G401.6 (cell line): ENCODE results near the gene CRB3.

Source experiments
- FAIRE-seq: peaks from 2 replicates; lab custom pipeline; 2012; peaks lifted over from hg19 to GRCh38; lab: Jason Lieb, UNC

The CRB3 gene

DNA sequence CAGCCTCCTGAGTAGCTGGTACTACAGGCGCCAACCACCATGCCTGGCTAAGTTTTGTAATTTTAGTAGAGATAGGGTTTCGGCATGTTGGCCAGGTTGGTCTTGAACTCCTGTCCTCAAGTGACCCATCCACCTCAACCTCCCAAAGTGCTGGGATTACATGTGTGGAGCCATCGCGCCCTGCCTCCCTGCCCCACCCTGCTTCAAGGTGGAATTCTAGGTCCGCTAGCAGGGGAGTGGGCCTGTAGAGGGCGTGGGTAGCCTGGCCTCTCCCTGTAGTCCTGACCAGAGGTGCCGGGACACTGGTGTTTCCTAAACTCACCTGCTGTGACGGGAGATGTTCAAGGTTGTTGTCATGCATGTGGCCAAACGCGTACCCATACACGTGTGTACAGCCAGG lies 30.9 kb upstream of the CRB3 start:
- no peak for FAIRE-seq

DNA sequence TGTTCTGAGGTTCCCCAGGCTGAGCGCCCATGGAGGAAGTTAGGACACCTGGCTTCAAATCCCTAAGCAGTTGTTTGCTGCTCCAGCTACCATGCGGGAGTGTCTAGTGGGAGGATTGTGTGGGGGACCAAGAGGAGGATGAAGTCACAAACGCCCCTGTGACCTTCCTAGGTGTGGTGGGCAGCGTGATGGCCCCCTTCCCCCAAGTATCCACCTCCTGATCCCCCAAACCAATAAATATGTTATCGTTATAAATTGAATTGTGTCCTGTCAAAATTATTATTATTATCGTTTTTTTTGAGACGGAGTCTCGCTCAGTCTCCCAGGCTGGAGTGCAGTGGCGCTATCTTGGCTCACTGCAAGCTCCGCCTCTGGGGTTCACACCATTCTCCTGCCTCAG lies 30.4 kb upstream of the CRB3 start, which contains the start of gene SLC25A41:
TSS of gene SLC25A41 (minus strand) at position 101 of the 400 bp plus-strand sequence. CDS start at position 31, 70 bp downstream.
- no peak for FAIRE-seq

DNA sequence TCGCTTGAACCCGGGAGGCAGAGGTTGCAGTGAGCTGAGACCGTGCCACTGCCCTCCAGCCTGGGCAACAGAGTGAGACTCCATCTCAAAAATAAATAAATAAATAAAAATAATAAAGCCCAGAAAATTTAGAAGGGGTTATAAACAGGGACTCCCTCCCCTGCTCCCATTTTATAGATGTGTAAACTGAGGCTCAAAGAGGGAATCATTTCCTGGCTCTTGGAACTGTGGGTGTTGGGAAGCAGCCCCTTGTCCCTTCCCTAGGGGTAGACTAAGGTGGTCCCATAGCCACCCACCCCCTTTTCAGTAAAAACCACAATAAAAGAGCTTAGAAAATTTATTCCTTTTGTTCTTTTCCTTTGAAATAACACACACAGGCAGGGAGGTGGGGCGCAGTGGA lies 24.3 kb upstream of the CRB3 start:
- no peak for FAIRE-seq

DNA sequence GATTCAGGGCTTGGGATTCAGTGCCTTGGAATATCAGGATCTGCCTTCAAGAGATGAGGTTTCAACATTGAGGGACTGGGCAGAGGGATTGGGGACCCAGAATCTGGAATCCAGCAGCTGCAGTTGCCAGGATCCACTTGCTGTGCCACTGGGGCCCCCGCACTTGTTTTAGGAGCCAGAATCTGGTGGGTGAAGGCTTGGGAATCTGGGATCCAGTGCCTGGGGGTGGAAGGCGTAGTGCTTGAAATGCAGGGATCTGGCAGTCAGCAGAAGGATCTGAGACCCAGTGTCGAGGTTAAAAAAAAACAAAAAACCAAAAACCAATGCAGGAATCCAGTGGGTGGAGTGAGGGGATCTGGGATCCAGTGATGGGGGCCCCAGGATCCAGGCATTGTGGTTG lies 23.2 kb upstream of the CRB3 start:
- no peak for FAIRE-seq

DNA sequence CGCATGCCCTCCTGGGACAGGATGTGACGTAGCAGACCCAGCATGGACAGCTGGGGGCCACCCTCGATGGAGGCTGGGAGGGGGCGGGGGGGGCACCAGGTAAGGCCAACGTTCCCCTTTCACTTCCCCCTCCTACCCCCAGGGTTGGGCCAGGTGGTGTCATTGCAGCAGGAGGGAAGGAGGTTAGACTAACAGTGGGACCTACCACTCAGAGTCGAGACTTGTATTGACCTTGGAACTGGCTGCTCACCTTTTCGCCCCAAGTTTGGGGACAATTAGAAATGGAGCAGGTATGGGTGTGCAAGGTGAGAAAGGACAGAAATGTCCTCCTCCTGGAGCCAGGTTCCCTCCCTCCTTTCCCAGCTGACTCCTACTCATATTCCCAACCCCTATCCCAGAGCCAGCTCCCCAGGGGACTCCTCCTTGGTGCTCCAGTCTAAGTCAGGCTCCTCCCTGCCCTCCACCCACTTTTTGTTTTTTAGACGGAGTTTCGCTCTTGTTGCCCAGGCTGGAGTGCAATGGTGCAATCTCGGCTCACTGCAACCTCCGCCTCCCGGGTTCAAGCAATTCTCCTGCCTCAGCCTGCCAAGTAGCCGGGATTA lies 21.9 kb upstream of the CRB3 start:
- no peak for FAIRE-seq

DNA sequence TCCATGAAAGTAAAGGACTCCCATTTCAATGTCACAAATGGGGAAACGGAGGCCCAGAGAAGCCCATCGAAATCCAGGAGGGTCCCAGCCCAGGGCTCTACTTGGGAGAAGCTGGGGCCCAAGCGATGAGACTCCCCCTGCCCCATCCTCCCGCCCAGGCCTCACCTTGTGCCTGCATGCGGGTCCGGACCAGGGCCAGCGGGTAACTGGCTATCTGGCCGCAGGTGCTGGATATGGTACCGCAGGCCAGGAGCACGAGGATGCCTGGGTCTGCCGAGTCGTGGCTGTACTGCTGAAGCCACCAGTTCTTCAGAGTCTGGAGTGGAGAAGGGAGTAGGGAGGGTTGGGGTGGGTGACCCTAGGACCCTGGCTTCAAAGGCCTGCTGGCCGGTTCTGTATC lies 20.1 kb upstream of the CRB3 start:
- FAIRE-seq = no peak

DNA sequence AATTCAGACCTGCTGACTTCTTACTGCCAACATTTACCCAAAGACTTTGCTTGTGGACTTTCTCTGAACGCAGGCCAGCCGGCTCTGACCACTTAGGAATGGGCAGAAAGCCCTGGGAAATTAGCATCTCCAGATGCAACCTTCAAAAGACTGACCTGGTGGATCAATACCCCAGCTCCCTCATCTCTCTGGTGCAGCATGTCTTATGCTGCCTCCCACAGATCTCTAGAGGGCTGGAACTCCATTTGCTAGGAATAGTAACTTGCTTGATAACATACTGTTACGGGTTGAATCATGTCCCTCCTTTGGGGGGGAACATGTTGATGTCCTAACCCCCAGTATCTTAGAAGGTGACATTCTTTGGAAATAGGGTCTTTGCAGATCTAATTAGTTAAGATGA lies 17.6 kb upstream of the CRB3 start:
- FAIRE-seq = no peak

DNA sequence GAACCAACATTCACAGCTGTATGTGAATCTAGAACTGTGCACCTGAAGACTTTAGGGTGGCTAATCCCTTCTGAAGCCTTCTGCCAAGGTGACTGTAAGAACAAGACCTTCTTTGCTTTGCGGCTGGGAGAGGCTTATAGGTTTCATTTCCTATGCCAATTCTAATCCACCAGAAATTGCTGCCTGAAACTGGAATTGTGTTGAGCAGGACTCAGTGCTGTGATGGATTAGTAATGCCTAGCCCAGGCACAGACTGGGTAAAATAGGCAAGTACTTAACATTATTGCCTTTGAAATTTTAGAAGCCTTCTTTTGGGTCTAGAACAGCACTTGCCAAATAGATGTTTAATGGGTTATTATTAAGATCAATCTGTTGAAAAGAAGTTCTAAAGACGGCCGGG lies 16.0 kb upstream of the CRB3 start:
- no peak for FAIRE-seq

DNA sequence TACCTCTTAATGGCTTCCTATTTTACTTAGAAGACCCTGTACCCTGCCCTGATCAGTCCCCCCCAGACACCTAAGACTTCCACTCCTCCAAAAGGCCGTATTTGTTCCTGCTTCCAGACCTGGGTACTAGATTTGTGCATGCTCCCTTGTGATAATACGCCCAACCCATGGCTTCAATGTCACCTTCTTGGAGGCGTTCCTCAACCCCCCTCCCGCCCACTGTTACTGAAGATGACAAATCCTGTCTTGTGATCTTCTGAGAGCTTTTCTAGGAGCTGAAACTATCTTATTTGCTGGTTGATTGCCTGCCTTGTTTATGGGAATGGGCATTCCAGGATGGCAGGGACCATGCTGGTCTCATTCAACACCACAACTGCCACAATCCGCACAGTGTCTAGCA lies 13.9 kb upstream of the CRB3 start:
- no peak for FAIRE-seq

DNA sequence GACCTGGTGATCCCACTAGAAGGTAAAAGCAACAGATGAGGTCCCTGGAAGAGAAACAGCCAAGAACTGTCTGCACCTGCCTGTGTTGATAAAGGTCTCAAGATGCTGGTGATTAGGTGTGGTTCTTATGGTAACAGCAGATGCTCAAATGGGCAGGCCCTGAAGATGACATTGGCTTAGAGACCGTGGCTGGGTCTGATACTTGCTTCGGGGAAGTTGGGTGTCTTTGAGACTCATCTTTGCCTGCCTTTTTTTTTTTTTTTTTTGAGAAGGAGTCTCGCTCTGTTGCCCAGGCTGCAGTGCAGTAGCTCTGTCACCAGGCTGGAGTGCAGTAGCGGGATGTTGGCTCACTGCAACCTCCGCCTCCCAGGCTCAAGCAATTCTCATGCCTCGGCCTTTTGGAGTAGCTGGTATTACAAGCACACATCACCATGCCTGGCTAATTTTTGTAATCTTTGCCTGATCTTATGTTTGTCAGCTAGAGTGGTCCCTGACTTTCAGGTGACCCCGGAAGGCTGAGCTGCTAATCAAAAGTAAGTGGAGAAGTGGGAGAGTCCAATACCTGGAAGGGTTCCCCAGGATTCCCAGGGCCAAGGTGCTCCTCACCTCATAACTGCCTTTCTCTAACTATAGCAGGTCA lies 12.4 kb upstream of the CRB3 start:
- no peak for FAIRE-seq

DNA sequence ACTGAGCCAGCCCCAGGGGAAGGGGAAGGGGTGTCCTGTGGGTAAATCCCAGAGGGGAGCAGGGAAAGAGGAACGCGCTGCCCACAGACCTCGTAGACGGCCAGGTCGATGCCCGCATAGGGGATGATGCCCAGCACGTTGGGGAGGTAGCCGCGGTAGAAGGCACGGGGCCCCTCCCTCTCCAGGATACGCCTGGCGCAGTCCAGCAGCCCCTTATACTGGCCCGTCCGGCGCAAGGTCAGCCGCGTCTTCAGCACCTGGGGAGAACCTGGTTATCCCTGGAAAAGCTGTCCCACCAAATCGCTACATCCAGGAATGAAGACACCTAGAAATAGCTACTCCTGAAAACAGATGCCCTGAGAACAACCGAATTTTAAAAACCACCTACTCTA lies 11.9 kb upstream of the CRB3 start:
- no peak for FAIRE-seq

DNA sequence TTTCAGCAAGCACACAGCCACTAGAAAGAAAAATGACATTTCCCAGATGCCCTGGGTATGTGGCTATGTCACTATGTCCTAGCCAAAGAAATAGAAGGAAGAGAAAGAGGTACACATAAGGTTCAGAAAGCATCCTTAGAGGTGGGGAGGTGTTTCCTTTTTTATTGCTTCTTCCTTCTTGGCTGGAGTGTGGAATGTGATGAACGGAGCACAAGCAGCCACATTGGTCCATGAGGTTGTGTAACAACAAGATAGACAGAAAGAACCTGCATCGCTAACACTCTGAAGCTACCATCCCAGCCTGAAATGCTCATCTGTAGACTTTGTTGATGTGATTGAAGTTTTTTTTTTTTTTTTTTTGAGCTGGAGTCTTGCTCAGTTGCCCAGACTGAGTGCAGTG lies 11.2 kb upstream of the CRB3 start:
- no peak for FAIRE-seq

DNA sequence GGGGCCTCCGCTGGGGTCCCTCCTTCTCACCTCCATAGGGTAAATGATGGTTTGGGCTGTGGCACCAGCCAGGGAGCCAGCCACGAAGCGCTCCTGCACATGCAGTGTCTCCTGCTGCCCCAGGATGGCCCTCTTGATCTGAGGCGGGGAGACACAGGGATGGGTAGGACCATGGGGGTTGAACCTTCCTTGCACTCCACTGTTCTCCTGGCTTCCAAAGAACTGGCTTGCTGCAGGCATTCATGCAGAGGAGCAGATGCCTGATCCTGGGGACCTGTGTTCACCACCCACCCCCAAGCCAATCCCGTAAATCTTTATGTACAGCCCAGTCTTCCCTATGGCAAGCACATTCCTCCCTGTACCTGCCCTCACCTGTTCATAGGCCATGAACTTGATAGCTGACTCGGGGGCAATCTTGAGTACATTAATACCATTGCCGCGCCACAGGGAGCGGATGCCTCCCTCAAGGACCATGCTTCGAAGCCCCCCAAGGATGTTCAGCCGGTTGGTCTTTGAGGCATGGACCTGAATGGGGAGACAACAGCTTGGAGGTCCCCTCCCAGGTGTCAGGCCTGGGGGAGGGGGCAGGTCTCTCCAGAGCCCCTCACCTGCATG lies 10.0 kb upstream of the CRB3 start:
- FAIRE-seq = no peak

DNA sequence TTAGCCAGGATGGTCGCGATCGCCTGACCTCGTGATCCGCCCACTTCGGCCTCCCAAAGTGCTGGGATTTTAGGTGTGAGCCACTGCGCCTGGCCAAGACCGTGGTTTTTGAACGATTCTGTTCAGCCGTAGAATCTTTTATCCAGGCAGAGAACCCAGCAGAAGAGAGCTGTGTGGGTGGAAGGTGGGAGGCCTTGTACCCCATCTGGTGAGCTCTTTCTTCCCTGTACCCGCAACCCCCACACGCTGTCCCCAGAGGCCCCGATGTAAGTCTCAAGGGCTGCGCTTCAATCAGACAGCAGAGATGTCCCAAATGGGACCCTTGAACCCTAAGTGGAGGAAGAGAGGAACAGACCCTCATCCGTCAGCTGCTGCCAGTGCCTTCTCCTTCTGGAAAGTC lies 8.1 kb upstream of the CRB3 start:
- no peak for FAIRE-seq

DNA sequence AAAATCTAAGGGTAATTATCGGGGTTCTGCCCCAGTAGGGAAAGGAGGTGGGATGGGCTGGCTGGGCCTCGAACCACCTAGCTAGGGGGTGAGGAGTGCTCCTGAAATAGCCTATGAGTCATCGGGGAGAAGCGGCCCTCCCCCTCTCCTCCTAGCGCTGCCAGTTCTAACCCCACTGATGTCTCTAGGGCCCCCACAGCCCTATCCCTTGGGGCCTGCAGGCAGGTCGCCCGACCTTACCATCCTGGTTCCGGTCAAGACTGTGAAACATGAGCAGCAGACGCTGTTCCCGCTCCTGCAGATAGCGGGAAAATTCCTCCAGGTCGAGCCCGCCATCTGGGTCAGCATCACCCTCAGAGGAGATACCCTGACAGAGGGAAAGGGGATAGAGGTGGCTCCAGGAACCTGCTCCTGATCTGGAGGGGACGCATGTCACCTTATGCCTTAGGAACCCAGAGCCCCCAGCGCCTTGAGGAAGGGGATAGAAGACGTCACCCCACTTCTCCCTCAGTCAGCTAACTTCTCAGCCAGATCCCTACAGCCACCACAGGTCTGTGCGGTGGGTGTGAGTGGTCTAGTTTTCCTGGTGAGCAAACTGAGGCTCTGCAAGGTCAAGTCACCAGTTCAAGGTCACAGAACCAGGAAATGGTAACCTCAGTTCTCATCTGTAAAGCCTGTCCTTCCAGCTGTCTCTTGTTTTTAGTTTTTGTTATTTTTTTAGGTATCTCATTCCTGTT lies 5.9 kb upstream of the CRB3 start:
- FAIRE-seq = no peak

DNA sequence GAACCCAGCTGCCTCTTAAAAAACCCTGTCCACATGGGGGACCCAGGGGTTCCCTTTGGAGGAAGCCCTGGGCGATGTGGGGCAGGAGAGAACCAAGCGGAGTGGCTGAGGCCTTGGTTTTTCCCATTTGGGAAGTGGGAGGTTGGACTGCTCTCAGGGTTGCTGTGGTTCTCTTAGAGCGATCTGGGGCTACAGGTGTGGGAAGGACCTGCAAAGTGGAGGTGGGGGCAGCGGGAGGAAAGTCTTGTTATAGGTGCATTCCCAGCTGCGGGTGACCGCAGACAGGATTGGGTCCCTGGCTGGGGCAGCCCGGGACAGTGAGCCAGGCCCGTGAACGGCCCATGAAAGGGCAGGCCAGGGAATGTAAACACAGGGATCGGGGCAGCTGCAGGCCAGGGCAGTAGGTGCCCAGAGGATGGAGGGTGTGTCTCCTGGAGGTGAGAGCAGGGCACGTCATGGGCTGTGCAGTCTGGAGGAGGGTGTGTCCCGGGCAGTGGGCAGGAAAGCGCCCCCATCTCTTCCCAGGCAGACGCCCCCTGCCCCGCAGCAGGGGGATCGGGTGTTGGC lies 5.3 kb upstream of the CRB3 start:
- FAIRE-seq = no peak

DNA sequence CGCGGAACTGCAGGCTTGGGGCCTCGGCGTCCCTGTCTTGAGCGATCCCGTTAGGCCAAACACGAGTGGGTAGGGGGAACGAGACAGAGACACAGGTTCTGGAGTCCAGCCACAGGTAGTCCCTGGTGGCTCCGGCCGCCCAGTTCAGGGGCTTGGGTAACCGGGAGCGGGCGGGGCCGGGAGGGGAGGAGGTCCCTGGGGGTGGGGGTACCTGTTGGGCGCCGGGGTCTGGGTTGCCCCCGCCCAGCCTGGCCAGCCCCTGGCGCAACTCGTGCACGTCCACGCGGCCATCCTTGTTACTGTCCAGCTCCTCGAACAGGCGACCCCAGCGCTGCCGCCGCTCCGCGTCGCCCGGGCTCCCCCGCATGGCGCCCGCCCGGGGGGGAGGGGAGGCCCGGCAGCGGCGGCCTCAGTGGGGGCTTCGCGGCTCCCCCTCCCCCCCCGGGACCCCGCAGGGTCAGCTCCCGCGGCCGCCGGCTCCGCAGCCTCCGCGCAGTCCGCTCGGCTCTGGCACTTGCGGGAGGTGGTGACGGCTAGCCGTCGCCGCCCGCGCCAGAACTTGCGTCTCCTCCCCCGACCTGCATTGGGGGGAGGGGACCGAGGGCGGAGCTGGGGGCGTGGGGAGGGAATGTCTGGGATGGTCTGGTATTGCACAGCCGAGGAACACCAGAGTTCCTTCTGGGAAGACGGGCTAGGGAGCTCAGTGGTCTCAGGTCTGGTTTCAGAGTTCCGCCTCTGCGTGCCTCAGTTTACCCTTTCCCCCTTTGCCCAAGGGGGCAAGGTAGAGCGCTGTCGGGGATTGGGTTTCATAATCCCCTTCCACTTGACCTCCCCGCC lies 4.6 kb upstream of the CRB3 start, which contains the start of gene SLC25A23:
TSS of gene SLC25A23 (minus strand) at position 531 of the 837 bp plus-strand sequence. CDS start at position 367, 164 bp downstream.
- no peak for FAIRE-seq

DNA sequence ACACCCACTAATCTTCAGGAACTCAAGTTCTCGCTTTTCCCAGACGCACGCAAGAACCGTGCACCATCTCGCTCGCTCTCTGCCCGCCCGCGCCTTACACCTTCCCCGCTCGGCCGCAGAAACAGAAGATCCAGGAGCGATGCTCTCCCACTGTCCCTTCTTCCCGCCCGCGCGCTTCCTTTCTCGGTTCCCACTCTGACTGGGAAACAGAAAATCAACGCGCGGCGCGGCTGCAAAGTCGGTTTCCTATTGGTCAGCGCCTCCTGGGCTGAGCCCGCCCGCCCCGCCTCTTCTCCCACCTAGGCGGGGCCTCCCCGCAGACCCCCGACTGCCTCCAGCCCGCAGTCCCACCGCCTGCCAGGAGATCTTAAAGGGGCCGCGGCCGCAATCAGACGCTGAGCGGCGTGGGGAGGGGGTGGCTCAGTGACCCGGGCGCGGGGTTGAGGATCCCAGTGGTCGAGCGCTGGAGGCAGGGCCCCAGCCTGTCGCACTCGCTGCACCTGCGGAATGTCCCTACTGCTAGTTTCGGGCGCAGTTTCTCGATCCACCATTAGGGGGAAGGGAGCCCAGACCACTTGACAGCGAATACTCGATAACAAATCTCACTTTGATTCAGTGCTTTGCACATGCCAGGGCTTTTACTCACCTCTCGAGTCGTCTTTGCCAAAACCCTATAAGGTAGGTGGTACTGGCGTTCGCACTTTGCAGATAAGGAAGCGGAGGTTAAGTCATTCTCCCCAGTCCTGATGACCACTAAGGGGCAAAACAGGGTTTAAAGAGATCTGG lies 3.8 kb upstream of the CRB3 start:
- peak; percentile 98 for FAIRE-seq

DNA sequence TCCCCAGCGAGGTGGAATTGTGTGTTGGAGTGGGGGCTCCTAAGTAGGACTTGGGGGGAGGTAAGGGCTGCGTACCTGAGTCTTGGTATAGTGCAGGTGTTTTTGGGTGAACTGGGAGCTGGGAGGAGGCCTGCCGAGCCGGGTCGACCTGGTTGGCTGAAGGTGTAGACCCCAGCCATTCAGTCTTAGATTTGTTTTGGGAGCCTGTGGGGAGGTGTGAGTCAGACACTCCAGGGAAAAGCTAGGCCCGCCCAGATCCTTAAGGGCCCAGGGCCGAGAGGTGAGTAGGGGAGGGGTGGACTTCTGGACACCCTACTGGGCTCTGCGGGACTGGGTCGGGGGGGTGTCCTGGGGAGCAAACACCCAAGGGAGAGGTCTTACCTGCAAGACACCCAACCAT lies 935 bp downstream of the CRB3 start:
- FAIRE-seq = no peak

DNA sequence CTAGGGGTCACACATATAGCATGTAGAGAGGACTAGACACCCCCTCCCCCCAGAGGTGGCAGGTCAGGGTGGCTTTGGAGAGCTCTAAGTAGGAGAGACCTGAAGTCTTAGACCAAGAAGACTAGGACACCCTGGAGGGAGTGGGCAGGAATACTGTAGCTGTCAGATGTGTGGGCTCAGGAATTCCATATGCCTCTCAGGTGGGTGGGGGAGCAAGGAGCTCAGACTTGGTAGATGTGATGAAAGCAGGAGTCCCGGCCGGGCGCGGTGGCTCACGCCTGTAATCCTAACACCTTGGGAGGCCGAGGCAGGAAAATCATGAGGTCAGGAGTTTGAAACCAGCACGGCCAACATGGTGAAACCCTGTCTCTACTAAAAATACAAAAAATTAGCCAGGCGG lies 1.6 kb downstream of the CRB3 start:
- FAIRE-seq = no peak
